C4-2B (cell line): ENCODE data around the gene SIRT5.

Experiments
- ZFX ChIP-seq: fragments of 450-650 bp; IDR thresholded peaks from 2 replicates; pipeline ENCODE4 v1.6.1; 2017
- TF ChIP-seq, protein P1 (sequence below): fragments of 450-650 bp; conservative IDR thresholded peaks from 2 replicates; pipeline ENCODE4 v1.5.1; 2017; ENCODE audit warnings: mild to moderate bottlenecking

DNA sequence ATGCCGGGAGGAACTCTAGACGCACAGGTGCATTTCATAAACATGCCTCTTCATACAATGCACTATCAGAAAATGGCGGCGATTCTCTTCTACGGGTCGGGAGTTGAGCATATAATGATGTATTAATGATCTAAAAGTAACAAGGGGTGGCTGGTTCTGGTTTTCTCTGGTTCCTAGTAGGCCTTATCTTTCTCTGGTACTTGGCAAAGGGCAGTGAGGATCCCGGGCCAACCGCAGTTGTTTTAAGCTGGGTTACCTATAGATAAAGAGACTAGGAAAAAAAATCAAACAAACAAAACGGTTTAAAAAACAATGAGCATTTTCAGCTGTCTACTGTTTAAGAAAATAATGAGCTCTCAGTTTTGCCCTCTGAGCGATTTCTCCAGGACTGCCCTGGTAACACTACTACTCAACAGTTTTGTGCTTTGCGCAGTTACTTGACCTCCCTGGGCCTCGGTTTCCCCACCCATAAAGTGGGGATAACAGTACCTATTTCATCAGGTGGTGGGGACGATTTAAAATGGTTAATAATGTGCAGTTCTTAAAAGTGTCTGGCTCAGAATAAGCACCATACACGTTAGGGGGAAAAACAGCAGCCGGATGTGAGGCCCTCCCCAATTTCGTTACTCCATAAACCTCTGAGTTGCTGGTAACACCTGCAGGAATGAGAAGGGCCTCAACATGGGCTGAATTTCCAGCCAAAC lies 1.3 kb upstream of the SIRT5 start:
- TF ChIP-seq, protein P1, sequence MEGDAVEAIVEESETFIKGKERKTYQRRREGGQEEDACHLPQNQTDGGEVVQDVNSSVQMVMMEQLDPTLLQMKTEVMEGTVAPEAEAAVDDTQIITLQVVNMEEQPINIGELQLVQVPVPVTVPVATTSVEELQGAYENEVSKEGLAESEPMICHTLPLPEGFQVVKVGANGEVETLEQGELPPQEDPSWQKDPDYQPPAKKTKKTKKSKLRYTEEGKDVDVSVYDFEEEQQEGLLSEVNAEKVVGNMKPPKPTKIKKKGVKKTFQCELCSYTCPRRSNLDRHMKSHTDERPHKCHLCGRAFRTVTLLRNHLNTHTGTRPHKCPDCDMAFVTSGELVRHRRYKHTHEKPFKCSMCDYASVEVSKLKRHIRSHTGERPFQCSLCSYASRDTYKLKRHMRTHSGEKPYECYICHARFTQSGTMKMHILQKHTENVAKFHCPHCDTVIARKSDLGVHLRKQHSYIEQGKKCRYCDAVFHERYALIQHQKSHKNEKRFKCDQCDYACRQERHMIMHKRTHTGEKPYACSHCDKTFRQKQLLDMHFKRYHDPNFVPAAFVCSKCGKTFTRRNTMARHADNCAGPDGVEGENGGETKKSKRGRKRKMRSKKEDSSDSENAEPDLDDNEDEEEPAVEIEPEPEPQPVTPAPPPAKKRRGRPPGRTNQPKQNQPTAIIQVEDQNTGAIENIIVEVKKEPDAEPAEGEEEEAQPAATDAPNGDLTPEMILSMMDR: no peak
- no peak for TF ChIP-seq ZFX
